RWPE1 (cell line): ENCODE results near the gene ABHD5.
A peak's percentile ranks its signal among the peaks of the same experiment; 100 is the strongest.

Source experiments
- CTCF ChIA-PET: fragments of 350-600 bp; sonication (Branson Sonifier 250); formaldehyde crosslinking; extraction: SDS; loops from one replicate; lab custom pipeline; 2021; lab: Yijun Ruan, JAX
- POLR2A ChIA-PET: fragments of 400-600 bp; formaldehyde crosslinking; extraction: SDS; loops from one replicate; lab custom pipeline; 2020; ENCODE audit warnings: antibody characterized with exemption; ENCODE audit not compliant: low non-redundant PET; lab: Yijun Ruan, JAX
- DNase-seq: peaks from one replicate; pipeline ENCODE4 v3.0.0; 2012; ENCODE audit warnings: low spot score
- H3K27ac ChIP-seq: fragments of 450-650 bp; 2 replicates; pipeline ENCODE4 v1.5.1; 2017
- TF ChIP-seq, protein P1 (sequence below): fragments of 450-650 bp; conservative IDR thresholded peaks from 2 replicates; pipeline ENCODE4 v1.5.1; 2017; ENCODE audit warnings: low read depth, mild to moderate bottlenecking

The ABHD5 gene

DNA sequence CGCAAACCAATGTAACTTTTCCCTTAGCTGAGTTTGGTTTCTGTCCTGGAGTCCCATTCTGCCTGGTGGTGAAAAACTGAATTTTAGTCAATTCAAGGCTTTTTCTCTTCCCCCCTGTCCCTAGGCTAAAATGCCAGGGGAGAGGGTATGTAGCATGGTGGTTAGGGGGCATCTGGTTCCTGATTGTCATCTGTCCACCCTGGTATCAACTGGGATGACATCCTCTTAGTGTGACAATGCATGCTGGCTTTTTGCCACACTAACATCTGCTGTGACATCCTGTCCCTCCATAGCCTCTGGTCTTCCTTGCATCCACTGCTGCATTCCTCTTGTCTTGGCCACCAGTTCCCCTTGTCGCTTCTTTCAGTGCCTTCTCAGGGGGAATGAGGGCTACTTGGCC is 73.7 kb downstream of the ABHD5 start:
- H3K27ac ChIP-seq: no peak overlapping the region
- DNase-seq: no peak
- CTCF ChIA-PET: no interaction called here
- POLR2A ChIA-PET: no interaction called here
- TF ChIP-seq, protein P1, sequence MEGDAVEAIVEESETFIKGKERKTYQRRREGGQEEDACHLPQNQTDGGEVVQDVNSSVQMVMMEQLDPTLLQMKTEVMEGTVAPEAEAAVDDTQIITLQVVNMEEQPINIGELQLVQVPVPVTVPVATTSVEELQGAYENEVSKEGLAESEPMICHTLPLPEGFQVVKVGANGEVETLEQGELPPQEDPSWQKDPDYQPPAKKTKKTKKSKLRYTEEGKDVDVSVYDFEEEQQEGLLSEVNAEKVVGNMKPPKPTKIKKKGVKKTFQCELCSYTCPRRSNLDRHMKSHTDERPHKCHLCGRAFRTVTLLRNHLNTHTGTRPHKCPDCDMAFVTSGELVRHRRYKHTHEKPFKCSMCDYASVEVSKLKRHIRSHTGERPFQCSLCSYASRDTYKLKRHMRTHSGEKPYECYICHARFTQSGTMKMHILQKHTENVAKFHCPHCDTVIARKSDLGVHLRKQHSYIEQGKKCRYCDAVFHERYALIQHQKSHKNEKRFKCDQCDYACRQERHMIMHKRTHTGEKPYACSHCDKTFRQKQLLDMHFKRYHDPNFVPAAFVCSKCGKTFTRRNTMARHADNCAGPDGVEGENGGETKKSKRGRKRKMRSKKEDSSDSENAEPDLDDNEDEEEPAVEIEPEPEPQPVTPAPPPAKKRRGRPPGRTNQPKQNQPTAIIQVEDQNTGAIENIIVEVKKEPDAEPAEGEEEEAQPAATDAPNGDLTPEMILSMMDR: no peak

DNA sequence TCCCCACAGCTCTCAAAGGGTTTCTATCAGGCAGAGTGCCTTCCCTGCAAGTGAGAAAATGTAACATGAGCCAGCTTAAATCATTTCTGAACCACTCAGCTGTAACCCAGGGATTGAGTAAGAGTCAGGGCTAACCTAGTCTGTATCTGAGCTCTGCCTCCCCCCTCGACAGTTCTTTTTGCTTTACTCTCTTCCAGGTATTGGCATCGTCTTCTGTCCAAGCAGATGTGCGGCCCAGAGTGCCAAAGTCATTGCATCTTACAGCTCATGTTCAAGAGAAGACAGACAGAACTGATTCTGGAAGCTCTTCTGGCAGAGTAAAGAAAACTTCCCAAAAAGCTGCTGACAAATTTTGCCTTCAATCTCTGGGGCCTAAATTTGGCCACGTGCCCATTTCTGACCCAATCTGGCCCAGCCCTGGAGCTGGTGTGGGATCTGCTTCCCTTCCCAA is 74.8 kb downstream of the ABHD5 start:
- CTCF ChIA-PET: no interaction called here
- DNase-seq: no peak

DNA sequence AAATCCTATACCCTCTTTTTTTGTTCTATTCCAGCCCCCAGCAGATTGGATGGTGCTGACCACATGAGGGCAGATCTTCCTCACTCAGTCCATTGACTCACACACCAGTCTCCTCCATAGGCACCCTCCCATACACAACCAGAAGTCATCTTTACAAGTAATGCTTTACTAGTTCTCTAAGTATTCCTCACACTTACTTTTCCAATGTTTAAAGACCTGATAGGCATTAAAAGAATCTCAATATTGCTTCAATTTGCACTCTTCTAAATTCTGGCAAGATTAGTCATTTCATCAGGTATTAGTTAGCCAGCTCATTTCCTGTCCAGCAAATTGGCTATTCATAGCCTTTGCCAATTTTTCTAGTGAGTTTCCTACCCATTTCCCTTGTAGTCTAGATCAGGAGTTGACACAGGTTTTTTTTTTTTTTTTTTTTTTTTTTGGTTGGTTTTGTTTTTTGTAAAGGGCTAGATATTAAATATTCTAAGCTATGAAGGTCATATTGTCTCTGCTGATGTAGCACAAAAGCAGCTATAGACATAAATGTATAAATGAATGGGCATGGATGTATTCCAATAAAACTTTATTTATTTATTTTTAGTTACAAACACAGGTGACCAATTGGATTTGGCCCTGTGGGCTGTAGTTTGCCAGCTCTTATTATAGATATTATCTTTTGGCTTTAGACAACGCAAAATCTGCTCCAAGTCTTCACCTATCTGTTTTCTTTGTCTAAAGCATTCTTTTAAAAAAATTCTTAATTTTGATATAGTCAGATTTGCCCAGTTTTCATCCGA is 76.1 kb downstream of the ABHD5 start:
- DNase-seq: peak; percentile 63
- POLR2A ChIA-PET: no interaction called here
- TF ChIP-seq, protein P1: no peak
- CTCF ChIA-PET: no interaction called here
- H3K27ac ChIP-seq: peak overlapping the region; percentile 90

More for the DNA sequence above, 74.8 kb downstream of the ABHD5 start:
- H3K27ac ChIP-seq: peak overlapping the region; percentile 90
- POLR2A ChIA-PET: no interaction called here
- TF ChIP-seq, protein P1: no peak

DNA sequence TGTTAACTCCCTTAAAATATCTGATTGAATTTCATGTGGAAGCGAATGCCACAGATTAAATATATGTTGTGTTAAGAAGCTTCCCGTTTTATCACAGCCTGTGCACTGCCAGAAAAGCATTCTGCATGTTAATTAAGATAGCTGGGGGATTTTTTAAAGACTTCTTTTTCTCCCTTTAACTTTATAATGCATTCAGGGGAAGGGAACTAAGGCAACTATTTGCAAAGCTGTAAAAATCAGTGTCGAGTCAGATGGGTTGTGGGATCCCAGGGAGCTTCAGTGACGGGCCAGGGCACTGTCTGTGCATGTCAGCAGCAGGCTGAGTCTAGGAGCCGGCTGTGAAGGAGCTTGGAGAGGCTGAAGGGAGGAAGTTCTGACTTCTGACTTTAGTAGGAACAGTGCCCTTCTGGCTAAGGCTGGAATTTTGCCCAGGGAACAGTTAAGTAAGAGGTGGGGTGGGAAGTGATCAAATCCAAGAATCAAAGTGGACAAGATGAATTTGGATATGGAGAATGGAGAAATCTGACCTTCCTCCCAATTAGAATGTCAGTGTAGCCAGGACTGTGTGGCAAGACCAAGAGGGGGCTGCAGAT is 77.7 kb downstream of the ABHD5 start:
- DNase-seq: peak; percentile 31
- peak overlapping the region; percentile 91 for H3K27ac ChIP-seq
- POLR2A ChIA-PET: no interaction called here
- CTCF ChIA-PET: interaction anchor here (0.7 to 1.2 kb wide), 3 partner anchors 16 to 229 kb away, joined by 3 to 4 read pairs (median 3); no protein-coding TSS in a partner anchor
- TF ChIP-seq, protein P1: no peak

DNA sequence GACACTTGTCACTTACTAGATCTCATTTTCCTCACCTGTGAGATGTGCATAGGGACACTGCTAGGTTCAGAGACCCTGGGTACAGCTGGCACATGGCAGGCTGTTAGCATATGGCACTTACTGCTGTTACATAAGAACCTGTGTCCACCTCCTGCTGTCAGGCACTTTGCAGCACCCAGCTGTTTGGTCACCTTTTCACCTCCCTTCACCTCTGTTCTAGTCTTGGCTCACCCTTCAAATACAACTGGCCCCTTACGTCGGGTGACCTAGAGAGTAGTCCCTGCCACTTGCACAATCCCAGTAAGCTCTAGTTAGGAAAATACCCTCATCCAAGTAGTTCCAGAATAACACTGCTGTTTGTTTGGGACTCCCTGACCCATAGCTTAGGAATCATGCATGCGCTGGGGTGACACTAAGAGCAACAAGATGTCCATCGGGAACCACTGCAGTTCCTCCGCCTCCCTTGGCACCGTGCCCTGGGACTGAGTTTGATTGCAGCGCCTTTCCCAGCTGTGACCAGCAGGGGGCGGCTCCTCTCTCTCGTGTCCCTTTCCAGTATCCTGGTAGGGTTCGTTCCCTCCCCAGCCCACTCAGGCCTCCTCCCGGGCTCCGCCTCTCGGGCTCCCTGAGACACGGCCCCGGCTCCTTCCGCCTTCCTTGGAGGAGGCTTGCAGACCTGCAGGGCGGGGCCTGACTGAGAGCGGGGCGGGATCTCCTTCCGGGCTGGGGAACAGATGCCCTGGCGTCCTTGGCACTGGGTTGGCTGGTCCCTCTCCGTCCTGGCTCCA is 78.6 kb downstream of the ABHD5 start:
- ChIA-PET POLR2A (no interaction called here), CTCF (interaction anchor here (0.6 to 1.2 kb wide), 4 partner anchors 17 to 507 kb away, joined by 3 to 4 read pairs (median 4); no protein-coding TSS in a partner anchor)
- H3K27ac ChIP-seq: peak overlapping the region; percentile 91
- peak; percentile 88 for DNase-seq
- TF ChIP-seq, protein P1: peak; percentile 84

DNA sequence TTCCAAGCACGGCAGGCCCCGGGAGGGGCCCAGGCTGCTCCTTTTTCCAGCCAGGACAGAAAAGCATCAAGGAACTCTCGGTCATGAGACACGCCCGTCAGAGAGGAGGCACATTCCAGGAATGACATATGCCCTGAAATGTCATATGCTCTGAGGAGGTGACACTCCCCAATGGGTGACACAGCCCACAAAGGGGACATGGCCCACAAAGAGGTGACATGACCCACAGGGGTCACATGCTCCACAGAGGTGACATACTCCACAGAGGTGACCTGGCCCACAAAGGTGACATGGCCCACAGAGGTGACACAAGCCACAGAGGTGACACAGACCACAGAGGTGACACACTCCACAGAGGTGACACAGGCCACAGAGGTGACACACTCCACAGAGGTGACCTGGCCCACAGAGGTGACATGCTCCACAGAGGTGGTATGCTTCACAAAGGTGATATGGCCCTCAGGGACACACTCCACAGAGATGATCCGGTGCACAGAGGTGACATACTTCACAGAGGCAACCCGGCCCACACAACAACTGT is 79.2 kb downstream of the ABHD5 start:
- H3K27ac ChIP-seq: peak overlapping the region; percentile 91
- TF ChIP-seq, protein P1: no peak
- ChIA-PET CTCF (interaction anchor here (0.6 to 1.2 kb wide), 3 partner anchors 227 to 506 kb away, joined by 3 to 4 read pairs (median 4); no protein-coding TSS in a partner anchor), POLR2A (no interaction called here)
- DNase-seq: no peak
